ENCODE measurements around the gene TMEM151B.

DNA sequence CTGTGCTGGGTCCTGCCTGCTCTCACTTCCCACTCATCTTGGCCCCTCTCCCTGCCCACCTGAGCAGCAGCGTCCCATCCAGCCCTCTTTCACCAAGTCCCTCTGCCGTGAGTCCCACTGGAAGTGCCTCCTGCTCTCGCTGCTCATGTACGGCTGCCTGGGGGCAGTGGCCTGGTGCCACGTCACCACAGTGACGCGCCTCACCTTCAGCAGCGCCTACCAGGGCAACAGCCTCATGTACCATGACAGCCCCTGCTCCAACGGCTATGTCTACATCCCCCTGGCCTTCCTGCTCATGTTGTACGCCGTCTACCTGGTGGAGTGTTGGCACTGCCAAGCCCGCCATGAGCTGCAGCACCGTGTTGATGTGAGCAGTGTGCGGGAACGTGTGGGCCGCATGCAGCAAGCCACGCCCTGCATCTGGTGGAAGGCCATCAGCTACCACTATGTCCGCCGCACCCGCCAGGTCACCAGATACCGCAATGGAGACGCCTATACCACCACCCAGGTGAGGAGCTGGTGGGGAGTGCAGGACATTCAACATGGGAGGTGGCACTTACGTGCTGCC lies 2.8 kb downstream of the TMEM151B start:
- TF ChIP-seq, protein P1, sequence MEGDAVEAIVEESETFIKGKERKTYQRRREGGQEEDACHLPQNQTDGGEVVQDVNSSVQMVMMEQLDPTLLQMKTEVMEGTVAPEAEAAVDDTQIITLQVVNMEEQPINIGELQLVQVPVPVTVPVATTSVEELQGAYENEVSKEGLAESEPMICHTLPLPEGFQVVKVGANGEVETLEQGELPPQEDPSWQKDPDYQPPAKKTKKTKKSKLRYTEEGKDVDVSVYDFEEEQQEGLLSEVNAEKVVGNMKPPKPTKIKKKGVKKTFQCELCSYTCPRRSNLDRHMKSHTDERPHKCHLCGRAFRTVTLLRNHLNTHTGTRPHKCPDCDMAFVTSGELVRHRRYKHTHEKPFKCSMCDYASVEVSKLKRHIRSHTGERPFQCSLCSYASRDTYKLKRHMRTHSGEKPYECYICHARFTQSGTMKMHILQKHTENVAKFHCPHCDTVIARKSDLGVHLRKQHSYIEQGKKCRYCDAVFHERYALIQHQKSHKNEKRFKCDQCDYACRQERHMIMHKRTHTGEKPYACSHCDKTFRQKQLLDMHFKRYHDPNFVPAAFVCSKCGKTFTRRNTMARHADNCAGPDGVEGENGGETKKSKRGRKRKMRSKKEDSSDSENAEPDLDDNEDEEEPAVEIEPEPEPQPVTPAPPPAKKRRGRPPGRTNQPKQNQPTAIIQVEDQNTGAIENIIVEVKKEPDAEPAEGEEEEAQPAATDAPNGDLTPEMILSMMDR (IDR thresholded peaks at IDR 0.05; ENCODE audit: low read depth, low read length): no peak
- no peak for TF ChIP-seq POLR2A (IDR thresholded peaks at IDR 0.05; ENCODE audit: extremely low read depth, insufficient read length)

Measured in NB4 (cell line).